ENCODE measurements around the gene LMAN2L. TPM values are rescaled to one million over a fixed set of nuclear protein-coding genes. Genes with fewer than 3 reads are reported as not detected.

The LMAN2L gene
- total RNA-seq, 1 donor from 2014 or later = 37.1 TPM

GRCh38 chr2:96661324-96661723, 78.5 kb downstream of the LMAN2L start:
- Histone ChIP-seq H3K36me3 (ENCODE audit: control insufficient read depth in 3 of 3, insufficient read depth in 3 of 3, low read length in 3 of 3) (no peaks in the 10 kb centered on the region), H3K9ac (ENCODE audit: low read depth in 1 of 3, low read length in 3 of 3) (no peak overlapping the region), H3K27me3 (ENCODE audit: control insufficient read depth in 3 of 3, insufficient read depth in 3 of 3, low read length in 3 of 3) (no peaks in the 10 kb centered on the region), H3K9me3 (ENCODE audit: control insufficient read depth in 3 of 3, low read length in 3 of 3) (no peaks in the 10 kb centered on the region), H3K27ac (ENCODE audit: low read depth, low read length) (no peak overlapping the region), H3K4me1 (ENCODE audit: control insufficient read depth in 3 of 3, insufficient read depth in 3 of 3, low read length in 3 of 3) (peaks cover 0 to 13% (median 9%) of the 10 kb centered on the region in 3 donors), H3K4me3 (ENCODE audit: low read length in 3 of 3) (no peak overlapping the region)

- Histone ChIP-seq H3K4me3 (ENCODE audit: low read length in 3 of 3) (no peak overlapping the region), H3K9ac (ENCODE audit: low read depth in 1 of 3, low read length in 3 of 3) (no peak overlapping the region), H3K4me1 (ENCODE audit: control insufficient read depth in 3 of 3, insufficient read depth in 3 of 3, low read length in 3 of 3) (no peaks in the 10 kb centered on the region), H3K36me3 (ENCODE audit: control insufficient read depth in 3 of 3, insufficient read depth in 3 of 3, low read length in 3 of 3) (no peaks in the 10 kb centered on the region), H3K9me3 (ENCODE audit: control insufficient read depth in 3 of 3, low read length in 3 of 3) (no peaks in the 10 kb centered on the region), H3K27ac (ENCODE audit: low read depth, low read length) (no peak overlapping the region), H3K27me3 (ENCODE audit: control insufficient read depth in 3 of 3, insufficient read depth in 3 of 3, low read length in 3 of 3) (no peaks in the 10 kb centered on the region)
Observed at GRCh38 chr2:96656540-96656939, 83.3 kb downstream of the LMAN2L start.

Other genes with a start within 250 kb of the LMAN2L start
- not detected for gene NEURL3, start 234.7 kb downstream of the LMAN2L start, total RNA-seq
- gene ARID5A, start 203.3 kb downstream of the LMAN2L start, total RNA-seq = 9.9 TPM
- gene KANSL3, start 101.8 kb downstream of the LMAN2L start, total RNA-seq = 23.5 TPM
- gene FER1L5, start 97.3 kb downstream of the LMAN2L start, total RNA-seq = 0.52 TPM
- gene CNNM4, start 20.8 kb upstream of the LMAN2L start, total RNA-seq = 6.3 TPM
- gene CNNM3, start 76.2 kb upstream of the LMAN2L start, total RNA-seq = 4.2 TPM
- gene ANKRD23, start 104.0 kb upstream of the LMAN2L start, total RNA-seq = 5.2 TPM
- gene ANKRD39, start 118.0 kb upstream of the LMAN2L start, total RNA-seq = 3.7 TPM
- 29.7 TPM for gene SEMA4C, start 130.0 kb upstream of the LMAN2L start, total RNA-seq
- 2.1 TPM for gene FAM178B, start 246.5 kb upstream of the LMAN2L start, total RNA-seq